HG02970 (cell line): ENCODE results near the gene BRIP1.
"Not testable (repeated sequence)": the region's sequence is repeated elsewhere in the genome, so short reads cannot be mapped to it uniquely, and the experiment has no call there.

Source experiments
- ATAC-seq: cut with Tn5 transposase; IDR thresholded peaks from one replicate; pipeline ENCODE4 v1.9.1; 2021; ENCODE audit warnings: mild to moderate bottlenecking, moderate library complexity, moderate number of reproducible peaks; ENCODE audit not compliant: unreplicated experiment, low FRiP score

Gene BRIP1

DNA sequence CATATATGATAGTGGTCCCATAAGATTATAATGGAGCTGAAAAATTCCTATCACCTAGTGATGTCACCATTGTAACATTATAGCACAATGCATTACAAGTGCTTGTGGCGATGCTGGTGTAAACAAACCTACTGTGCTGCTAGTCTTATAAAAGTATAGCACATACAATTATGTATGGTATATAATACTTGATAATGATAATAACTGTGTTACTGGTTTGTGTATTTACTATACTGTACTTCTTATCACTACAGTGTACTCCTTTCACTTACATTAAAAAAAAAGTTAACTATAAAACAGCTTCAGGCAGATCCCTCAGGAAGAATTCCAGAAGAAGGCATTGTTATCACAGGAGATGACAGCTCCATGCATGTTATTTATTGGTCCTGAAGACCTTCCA lies 150.3 kb downstream of the BRIP1 start:
- ATAC-seq: no peak

DNA sequence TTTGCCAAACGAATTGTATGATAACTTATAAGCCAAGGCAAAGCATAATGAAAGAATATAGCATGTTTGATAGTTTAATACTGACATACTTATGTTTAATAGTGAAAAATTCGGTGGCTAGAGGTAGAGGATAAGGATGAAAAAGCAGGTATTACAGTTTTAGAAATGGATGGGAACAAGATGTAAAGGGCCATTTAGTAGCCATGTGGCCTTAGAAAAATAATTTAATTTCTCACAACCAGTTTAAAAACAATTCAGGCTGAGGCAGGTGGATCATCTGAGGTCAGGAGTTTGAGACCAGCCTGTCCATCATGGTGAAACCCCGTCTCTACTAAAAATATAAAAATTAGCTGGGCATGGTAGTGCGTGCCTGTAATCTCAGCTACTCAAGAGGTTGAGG lies 152.8 kb downstream of the BRIP1 start:
- no peak for ATAC-seq

DNA sequence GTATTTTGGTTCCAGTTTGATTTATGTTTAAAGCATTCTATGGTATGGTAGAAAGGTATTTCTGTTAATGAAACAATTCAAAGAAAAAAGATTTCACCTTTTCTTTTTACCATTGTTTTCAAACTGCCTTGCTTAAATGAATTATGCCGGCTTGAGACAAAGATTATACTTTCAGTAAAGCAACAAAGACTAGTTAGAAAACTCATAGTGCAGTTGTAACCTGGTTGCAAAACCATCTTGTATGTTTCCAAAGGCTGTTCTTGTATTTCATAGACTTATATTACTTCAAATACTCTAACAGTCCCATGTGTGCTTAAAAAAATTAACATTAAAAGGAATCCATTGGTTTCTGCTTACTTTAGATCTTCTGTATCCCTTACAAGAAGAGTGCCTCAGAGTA lies 153.8 kb downstream of the BRIP1 start:
- ATAC-seq: no peak

DNA sequence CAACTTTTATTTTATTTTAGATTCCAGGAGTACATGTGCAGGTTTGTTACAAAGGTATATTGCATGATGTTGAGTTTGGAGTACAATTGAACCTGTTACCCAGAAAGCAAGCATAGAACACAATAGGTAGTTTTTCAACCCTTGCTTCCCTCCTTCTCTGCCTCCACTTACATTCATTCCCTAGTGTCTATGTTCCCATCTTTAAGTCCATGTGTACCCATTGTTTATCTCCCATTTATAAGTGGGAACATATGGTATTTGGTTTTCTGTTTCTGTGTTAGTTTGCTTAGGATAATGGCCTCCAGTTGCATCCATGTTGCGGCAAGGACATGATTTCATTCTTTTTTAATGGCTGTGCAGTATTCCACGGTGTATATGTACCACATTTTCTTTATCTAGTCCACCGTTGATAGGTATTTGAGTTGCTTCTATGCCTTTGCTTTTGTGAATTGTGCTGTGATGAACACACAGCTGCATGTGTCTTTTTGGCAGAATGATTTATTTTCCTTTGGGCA lies 158.3 kb downstream of the BRIP1 start:
- ATAC-seq: no peak

DNA sequence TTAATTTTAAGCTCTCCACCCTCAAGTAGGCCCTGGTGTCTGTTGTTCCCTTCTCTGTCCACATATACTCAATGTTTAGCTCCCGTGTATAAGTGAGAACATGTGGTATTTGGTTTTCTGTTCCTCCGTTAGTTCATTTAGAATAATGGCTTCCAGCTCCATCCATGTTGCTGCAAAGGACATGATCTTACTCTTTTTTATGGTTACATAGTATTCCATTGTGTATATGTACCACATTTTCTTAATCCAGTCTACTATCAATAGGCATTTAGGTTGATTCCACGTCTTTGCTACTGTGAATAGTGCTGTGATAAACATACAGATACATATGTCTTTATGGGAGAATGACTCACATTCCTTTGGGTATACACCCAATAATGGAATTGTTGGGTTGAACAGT lies 160.9 kb downstream of the BRIP1 start:
- ATAC-seq: no peak

DNA sequence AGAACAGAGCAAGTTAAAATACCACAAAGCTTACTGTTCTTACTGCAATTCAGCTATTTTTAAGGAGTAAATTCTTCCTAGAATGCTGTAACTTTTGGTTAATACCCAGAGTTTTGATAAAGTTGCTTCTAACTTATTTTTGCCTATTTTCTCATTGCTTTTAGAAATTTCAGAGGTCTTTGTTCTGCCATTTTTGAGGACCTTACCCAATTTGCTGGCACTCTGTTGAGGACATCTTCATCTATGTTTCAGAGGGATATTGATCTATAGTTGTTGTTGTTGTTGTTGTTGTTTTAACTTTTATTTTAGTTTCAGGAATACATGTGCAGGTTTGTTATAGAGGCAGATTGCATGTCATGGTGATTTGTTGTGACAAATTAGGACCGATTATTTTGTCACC lies 161.3 kb downstream of the BRIP1 start:
- ATAC-seq: no peak

DNA sequence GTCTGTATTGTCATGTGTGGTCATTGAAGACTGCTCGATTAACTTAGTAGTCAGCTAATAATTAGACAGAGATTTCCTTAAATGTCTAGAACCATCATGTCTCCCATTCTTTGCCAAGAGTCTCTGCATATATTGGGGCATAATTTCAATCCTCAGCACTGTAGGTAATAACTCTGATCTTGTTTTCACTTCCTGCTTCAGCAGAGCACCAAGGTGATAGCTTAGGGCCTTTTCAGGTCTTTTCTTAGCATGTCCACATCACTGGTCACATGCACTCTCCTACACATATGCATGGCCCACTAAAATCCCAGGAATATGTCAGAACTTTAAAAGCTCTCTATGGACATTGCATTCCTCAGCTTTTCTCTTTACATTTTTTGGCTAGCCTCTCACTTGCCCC lies 162.0 kb downstream of the BRIP1 start:
- ATAC-seq: no peak

DNA sequence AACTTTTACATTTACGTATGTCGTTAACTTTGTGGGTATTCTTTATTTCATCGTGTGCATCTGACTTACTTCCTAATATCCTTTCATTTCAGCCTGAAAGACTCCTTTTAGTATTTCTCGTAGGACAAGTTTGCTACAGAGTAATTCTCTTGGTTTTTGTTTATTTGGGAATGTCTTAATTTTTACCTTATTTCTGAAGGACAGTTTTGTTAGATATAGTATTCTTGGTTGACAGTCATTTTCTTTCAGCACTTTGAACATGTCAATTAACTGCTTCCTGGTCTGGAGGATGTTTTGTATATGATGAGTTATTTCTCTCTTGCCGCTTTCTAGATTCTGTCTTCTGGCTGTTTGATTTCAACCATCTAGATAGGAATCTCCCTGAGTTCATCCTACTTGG lies 163.1 kb downstream of the BRIP1 start:
- no peak for ATAC-seq

DNA sequence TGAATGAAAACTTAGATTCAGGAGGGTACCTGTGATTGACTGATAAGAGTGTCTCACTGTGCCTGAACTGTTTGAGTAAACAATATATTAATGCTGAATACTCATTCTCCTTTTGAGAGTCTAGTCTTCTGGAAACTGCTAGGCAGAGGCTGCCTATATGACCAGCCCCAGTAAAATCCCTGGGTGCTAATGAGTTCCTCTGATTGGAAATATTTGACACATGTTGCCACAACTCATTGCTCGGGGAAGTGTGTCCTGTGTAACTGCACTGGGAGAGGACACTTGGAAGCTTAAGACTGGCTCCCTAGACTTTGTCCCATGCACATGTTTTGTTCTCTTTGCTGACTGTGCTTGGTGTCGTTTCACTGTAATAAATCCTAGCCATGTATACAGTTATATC lies 163.6 kb downstream of the BRIP1 start:
- no peak for ATAC-seq

DNA sequence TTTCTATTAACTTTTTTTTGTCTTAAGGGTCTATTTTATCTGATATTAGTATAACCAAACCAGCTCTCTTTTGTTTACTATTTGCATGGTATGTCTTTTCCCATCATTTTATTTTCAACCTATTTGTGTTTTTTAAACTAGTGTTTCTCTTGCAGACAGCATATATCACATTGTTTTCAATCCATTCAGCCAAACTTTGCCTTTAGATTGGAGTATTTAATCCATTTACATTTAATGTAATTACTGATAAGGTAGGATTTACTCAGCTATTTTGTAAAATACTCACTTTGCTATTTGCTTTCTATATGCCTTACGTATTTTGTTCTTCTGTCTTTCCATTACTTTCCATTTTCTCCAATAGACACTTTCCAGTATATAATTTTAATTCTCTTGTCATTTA lies 164.3 kb downstream of the BRIP1 start:
- no peak for ATAC-seq

DNA sequence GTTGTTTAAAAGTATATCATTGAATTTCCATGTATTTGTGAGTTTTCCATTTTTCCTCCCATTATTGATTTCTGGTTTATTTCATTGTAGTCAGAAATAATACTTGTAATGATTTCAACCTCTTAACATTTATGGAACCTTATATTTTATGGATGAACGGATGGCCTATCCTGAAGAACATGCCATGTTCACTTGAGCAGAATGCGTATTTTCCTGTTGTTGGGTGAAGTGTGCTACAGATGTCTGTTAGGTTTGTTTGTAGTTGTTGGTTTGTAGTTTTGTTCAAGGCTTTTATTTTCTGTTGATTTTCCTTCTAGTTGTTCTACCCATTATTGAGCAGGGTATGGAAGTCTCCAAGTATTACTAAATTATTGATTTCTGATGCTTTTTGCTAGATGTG lies 165.1 kb downstream of the BRIP1 start:
- no peak for ATAC-seq

DNA sequence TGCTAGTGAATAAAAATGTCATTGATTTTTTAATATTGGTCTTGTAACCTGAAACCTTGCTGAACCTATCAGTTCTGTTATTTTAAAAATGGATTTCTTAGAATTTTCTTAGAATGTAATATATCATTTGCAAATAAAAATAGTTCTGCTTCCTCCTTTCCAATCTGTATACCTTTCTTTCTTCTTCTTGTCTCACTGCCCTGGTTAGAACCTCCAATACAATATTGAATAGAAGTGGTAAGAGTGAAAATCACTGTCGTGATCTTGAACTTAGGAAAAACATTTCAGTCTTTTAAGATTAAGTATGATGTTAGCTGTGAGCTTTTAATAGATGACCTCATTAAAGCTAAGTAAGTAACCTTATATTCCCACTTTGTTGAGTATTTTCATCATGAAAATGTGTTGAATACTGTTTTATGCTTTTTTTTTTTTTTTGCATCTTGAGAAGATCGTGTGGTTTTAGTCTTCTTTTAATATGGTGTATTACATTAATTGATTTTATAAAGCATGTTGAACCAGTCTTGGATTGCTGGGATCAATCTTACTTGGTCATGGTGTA lies 167.5 kb downstream of the BRIP1 start:
- no peak for ATAC-seq

DNA sequence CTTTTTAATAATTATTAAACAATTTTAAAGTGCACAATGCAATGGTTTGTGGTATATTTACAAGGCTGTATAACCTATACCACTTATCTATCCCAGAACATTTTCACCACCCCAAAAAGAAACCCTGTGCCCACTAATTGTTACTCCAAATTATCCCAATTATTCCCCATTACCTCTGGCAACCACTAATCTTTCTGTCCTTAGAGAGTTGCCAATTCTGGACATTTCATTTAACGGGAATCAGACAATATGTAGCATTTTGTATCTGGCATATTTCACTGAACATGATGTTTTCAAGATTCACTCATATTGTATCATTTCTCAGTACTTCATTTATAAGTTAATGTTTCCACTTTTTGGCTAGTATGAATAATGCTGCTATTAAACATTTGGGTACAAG lies 169.2 kb downstream of the BRIP1 start:
- ATAC-seq: no peak

DNA sequence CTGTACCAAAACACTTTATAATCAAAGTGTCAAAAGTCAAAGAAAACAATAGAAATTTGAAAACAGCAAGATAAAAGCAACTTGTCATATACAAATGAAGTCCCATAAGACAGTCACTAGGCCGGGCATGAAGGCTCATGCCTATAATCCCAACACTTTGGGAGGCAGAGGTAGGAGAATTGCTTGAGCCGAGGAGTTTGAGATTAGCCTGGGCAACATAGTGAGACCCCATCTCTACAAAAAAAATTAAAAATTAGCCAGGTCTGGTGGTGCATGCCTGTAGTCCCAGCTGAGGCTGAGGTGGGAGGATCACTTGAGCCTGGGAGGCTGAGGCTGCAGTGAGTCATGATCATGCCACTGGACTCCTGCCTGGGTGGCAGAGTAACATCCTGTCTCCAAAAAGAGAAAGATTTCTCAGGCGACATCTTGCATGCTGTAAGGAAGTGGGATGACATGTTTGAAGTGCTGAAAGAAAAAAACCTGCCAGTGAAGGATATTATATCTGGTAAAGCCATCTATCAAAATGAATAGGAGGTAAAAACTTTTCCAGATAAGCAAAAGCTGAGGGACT lies 173.6 kb downstream of the BRIP1 start:
- no peak for ATAC-seq

DNA sequence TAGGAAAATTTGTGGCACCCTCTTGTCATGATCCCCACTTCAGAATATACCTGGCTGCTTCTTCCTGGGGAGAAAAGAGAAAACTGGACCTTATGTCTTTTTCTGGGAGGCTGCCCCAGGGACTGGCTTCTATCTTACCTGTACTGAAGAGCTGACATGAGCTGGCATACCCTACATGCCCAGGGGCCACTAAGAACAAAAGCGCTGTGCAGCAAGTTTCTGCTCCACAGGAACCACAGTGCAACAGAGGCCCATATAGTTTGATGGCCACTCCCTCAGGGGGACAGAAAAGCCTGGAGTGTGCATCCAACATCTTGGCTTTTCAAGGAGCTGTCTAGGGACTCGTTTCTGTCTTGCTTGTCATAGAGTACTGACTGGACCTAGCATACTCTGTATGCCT lies 175.6 kb downstream of the BRIP1 start:
- ATAC-seq: no peak

DNA sequence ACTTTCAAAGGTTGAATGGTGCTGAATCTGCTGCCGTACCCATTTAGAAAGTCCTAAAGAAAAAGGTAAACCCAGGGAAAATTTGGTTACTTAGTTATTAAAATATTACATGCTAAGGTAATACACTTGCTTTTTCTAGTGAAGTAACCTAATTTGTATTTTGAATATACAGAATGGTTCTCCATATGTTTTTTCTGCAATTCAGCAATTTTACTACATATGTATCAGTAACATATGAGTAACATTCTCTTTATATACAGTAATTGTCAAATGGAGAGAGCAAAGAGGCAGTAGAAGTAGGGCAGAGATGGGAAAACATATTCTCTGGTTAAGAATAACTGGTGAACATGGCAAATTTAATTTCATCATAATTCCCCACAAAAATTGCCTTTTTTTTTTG lies 177.2 kb downstream of the BRIP1 start:
- ATAC-seq: no peak

DNA sequence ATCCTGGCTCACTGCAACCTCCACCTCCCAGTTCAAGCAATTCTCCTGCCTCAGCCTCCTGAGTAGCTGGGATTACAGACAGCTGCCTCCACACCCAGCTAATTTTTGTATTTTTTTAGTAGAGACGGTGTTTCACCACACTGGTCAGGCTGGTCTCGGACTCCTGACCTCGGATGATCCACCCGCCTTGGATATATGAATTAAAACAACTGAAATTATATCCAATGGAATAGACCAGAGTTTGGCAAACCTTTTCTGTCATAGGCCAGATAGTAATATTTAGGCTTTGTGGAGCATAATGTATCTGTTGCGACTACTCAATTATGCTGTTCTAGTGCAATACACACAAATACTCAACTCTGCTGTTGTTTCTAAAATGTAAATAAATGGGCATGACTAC lies 178.5 kb downstream of the BRIP1 start:
- ATAC-seq: no peak

DNA sequence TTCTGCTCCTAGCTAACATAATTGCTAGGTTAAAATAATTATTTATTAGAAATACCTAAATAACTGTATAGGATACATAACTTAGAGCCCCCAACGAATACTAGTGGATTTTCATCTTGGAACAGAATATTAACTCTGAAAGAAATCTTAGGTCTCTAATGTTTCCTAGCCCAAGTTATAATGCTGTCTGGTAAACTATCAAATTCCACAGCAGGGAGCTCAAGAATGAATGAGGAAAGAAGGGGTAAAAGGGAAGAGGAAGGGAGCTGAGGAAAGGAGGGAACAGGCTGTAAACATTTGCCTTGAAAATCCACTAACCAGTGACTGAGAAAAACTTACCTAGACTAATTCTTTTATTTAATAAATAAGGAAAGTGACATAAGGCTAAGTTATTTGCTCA lies 179.2 kb downstream of the BRIP1 start:
- no peak for ATAC-seq

DNA sequence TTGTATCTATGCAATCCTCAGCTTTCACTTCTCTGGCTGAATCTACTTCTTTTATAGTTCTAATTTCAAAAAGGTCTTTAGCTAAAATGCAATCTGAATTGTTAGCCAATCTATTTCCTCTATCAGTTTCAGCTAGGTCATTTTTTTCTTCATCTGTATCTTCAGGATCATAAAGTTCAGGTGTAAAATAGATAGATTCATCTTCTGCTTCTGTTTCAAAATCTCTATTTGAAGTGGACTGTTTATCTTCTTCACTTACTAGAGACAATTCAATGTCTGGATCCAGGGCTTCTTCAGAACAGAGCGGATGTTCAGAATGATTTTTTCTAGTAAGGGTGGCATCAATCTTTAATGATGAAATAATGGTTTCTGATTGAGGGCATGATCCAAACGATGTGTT lies 179.9 kb downstream of the BRIP1 start:
- ATAC-seq: no peak

DNA sequence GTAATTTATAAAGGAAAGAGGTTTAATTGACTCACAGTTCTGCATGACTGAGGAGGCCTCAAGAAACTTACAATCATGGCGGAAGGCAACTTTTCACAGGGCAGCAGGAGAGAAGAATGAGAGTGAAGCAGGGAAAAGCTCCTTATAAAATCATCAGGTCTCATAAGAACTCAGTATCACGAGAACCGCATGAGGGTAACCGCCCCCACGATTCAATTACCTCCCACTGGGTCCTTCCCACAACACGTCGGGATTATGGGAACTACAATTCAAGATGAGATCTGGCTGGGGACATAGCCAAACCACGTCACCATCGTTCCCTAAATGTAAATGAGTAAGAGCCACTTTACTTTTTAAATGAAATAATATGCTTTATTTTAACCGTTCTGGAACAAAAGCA lies 182.4 kb downstream of the BRIP1 start:
- ATAC-seq: no peak

DNA sequence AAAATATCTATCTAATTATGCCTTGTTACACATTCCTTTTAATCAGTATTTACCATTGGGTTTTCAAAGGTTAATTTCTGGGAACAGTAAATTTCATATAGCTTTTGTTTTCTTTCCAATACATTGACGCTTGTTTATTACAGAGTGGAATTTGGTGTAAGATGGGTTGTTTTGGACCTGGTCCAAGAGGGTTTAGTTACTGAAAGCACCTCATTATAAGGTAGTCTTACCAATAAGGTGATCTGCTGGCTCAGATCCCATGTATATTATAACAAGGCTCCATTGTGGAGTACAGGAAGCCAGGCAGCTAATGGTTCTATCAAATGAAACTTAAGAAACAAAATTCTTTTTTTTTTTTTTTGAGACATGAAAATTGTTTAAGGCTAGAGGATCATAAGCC lies 185.0 kb downstream of the BRIP1 start:
- no peak for ATAC-seq

DNA sequence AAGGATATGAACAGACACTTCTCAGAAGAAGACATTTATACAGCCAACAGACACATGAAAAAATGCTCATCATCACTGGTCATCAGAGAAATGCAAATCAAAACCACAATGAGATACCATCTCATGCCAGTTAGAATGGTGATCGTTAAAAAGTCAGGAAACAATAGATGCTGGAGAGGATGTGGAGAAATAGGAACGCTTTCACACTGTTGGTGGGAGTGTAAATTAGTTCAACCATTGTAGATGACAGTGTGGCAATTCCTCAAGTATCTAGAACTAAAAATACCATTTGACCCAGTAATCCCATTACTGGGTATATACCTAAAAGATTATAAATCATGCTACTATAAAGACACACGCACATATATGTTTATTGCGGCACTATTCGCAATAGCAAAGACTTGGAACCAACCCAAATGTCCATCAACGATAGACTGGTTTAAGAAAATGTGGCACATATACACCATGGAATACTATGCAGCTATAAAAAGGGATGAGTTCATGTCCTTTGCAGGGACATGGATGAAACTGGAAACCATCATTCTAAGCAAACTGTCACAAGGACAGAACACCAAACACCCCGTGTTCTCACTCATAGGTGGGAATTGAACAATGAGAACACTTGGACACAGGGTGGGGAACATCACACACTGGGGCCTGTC lies 186.0 kb downstream of the BRIP1 start:
- not testable (repeated sequence) for ATAC-seq
